KOPT-K1 (cell line): Measurements from ENCODE around the gene SCFD2.

Experiments used
- H3K27ac ChIP-seq: fragments of 200-600 bp; sonication (generic); 2 replicates; pipeline ENCODE4 v1.5.1; 2016; ENCODE audit warnings: antibody characterized with exemption, mild to moderate bottlenecking, low read depth, low read length; ENCODE audit not compliant: poor library complexity, severe bottlenecking
- H3K36me3 ChIP-seq: fragments of 200-600 bp; sonication (generic); 2 replicates; pipeline ENCODE4 v1.5.1; 2017; ENCODE audit warnings: antibody characterized with exemption, mild to moderate bottlenecking, low read length, moderate library complexity; ENCODE audit not compliant: insufficient read depth
- H3K9me3 ChIP-seq: fragments of 200-600 bp; sonication (generic); 2 replicates; pipeline ENCODE4 v1.5.1; 2017; ENCODE audit warnings: antibody characterized with exemption, low read length, mild to moderate bottlenecking; ENCODE audit not compliant: insufficient read depth, poor library complexity, severe bottlenecking

The SCFD2 gene

DNA sequence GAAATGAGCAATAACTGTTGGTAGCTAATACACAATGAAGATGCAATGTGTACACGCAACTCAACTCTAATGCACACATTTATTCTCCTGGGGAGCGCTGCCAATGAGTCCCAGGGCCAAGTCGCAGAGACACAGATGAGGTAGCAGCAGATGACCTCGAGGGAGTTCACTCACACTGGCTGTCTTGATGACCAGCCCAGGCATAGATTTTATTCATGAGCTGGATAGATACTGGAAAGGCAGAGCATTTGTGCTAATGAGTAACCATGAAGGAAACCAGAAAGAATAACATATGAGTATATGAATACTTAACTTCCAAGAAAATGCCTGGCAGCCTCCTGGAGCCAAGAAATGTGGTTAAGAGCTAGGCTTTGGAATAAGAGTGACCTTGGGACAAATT, 461.4 kb downstream of the SCFD2 start:
- Histone ChIP-seq H3K36me3 (no peaks in the 10 kb centered on the region), H3K27ac (no peak overlapping the region), H3K9me3 (no peaks in the 10 kb centered on the region)

- Histone ChIP-seq H3K27ac (no peak overlapping the region), H3K36me3 (no peaks in the 10 kb centered on the region), H3K9me3 (no peaks in the 10 kb centered on the region)
Measured at GRCh38 chr4:52903273-52903672, 462.6 kb downstream of the SCFD2 start.

DNA sequence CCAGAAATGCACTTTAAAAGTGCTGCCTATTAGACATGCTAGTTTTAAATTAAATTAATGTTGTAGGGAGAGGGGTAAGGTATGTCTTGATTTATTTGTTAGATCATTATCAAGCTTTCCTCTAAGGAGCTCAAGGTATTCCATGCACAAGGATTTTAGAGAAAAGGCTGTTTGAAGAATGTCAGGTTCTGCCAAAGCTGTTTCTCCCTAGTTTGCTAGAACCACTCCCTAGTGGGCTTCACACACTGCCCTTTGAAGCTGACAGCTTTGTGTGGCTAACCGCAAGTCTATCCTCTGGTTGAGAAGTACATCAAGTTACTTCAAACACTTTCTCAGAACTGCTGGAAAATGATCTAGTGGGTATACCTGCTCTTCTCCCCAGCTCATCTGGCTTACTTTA, 471.4 kb downstream of the SCFD2 start:
- Histone ChIP-seq H3K36me3 (no peaks in the 10 kb centered on the region), H3K27ac (no peak overlapping the region), H3K9me3 (no peaks in the 10 kb centered on the region)

GRCh38 chr4:52892880-52893279, 473.0 kb downstream of the SCFD2 start:
- Histone ChIP-seq H3K9me3 (no peaks in the 10 kb centered on the region), H3K36me3 (no peaks in the 10 kb centered on the region), H3K27ac (no peak overlapping the region)

GRCh38 chr4:52891743-52892142, 474.1 kb downstream of the SCFD2 start:
- H3K27ac ChIP-seq: no peak overlapping the region
- H3K36me3 ChIP-seq: no peaks in the 10 kb centered on the region
- peaks cover 6% of the 10 kb centered on the region for H3K9me3 ChIP-seq

GRCh38 chr4:52890521-52890791, 475.4 kb downstream of the SCFD2 start:
- Histone ChIP-seq H3K9me3 (peaks cover 18% of the 10 kb centered on the region), H3K27ac (no peak overlapping the region), H3K36me3 (0 out of 2 replicates have a peak, but pooled peaks cover 5% of the 10 kb centered on the region)

DNA sequence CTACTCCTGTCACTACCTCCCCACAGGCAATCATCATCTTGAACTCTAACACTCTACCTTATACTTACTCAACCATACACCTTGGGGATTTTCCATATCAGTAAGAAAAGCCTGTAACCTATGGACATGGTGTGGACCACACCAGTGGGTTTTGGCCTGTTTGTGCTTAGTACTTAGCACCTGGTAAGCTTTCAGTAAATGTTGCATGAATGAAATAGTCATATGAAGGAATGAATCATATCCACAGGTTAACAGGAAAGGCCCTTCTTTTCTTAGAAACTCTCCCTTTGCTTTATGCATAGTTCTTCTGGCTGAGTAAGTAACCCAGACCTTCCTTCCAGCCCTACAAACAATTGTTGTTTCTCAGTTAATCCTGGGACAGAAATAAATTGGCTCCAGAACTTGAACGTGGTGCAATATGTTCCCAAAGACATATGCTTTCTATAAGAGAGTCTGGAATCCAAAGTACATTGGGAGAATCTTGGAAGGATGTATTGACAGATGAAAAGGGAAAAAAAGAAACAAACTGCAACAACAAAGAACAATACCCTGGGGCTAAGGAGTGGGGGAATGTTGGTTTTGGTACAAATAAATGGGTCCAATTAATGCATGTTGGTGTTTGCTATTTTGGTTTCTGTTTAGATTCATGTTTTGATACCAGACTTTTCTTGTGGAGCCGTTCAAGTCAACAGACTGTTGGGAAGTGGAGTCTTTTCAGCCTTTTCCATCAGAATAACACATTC, 475.9 kb downstream of the SCFD2 start:
- H3K27ac ChIP-seq: no peak overlapping the region

DNA sequence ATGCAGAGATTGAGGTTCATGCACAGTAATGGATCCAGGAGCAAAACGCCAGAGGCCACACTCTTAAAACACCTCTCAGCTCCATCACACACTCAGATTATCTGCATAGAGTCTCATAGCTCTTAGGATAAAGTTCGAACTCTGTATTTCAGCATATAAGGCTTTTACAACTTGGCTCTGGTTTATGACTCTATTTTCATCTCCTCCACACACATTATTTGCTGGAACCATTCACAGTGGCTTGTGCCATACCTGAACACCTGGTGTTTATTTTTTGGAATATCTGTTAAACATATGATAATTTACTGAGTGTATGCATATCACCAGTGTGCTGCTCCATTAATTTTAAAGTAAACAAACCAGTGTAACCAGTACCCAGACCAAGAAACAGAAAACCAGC, 476.5 kb downstream of the SCFD2 start:
- Histone ChIP-seq H3K27ac (no peak overlapping the region), H3K36me3 (0 out of 2 replicates have a peak, but pooled peaks cover 5% of the 10 kb centered on the region), H3K9me3 (peaks cover 20% of the 10 kb centered on the region)

More for the DNA sequence above, 475.9 kb downstream of the SCFD2 start:
- Histone ChIP-seq H3K36me3 (0 out of 2 replicates have a peak, but pooled peaks cover 5% of the 10 kb centered on the region), H3K9me3 (peaks cover 20% of the 10 kb centered on the region)

DNA sequence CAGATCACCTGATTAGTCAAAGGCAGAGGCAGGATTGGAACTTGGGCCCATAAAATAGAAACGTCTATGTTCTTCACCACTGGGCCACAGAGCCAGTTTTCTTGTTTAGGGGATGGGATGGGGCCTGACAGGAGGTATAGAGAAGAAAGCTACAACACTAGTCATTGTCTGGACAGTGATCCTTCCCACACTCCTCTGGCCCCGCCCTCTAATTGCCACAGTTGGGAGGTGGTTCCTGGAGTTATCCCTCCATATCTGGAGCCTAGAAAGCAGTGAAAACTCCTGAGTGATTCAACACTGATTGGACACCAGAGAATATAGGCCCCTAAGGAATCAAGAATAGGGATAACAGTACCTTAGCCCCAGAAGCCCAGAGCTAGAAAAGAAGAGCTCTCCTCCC, 480.9 kb downstream of the SCFD2 start:
- peaks cover 20% of the 10 kb centered on the region for H3K9me3 ChIP-seq
- no peak overlapping the region for H3K27ac ChIP-seq
- H3K36me3 ChIP-seq: 0 out of 2 replicates have a peak, but pooled peaks cover 5% of the 10 kb centered on the region

DNA sequence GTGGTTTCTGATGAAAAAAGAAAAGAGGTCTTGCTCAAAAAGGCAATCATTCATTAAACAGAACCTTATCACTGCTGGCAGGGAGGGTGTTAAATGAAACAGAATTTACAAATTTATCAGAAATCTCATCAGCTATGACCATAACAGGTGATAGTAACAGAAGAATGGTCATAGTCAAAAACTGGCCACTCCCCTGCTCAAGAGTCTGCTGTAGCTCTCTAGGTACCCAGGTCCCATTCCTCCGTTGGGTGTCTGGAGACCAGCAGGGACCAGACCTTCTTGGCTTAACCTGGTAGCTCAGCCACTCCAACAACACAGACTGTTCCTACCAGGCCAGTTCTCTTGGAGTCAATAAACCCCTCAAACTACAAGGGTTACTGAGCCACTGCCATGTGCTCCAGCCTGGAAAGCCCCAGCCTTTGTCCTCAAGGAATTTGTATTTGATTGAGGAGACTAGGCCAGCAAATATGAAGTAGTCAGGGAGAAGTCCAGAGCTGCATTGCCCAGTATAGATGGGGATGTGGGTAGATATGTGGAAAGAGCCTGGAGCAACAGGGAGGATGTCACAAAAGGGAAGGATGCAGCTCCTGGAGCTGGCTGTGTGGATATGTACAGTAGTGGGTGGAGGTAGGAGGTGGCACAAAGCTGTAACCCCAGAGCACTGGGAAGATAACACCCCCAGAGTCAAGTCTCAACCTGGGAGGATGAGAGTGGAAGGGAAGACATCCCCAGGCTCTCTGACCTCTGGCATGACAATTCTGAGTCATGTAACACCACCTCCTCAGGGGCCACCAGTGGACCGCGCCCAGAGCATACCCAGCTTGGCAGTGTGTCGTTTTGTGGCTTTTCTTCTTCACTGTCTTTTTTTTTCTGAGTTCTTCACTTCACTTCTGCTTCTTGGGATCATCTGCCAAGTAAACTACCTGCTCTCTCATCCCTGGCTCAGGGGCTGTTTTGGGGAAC, 481.9 kb downstream of the SCFD2 start:
- H3K27ac ChIP-seq: no peak overlapping the region
- H3K36me3 ChIP-seq: 0 out of 2 replicates have a peak, but pooled peaks cover 5% of the 10 kb centered on the region
- peaks cover 20% of the 10 kb centered on the region for H3K9me3 ChIP-seq

GRCh38 chr4:52883183-52883621, 482.7 kb downstream of the SCFD2 start:
- Histone ChIP-seq H3K36me3 (0 out of 2 replicates have a peak, but pooled peaks cover 5% of the 10 kb centered on the region), H3K27ac (no peak overlapping the region), H3K9me3 (peaks cover 20% of the 10 kb centered on the region)

DNA sequence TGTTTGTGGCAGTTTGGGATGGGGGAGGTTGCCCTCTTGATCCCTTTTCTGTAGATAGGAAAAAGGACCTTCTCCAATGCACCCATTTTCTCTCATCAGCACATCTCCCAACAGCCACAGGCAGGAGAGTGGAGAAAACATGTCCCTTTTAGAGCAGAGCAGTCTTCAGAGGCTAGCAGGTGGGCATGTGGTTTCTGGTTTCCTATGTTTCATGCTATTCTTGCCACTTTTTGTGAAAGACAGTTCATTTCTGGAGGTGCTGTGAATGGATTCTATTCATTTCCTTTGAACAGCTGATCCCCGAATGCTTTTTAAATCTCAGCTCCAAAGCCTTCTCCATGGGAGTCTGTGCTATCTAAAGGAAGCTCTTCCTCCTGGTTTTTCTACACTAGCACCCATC, 484.9 kb downstream of the SCFD2 start:
- H3K27ac ChIP-seq: no peak overlapping the region
- no peaks in the 10 kb centered on the region for H3K36me3 ChIP-seq

GRCh38 chr4:52879471-52879870, 486.4 kb downstream of the SCFD2 start:
- Histone ChIP-seq H3K27ac (no peak overlapping the region), H3K9me3 (no peaks in the 10 kb centered on the region), H3K36me3 (no peaks in the 10 kb centered on the region)

More for the DNA sequence above, 484.9 kb downstream of the SCFD2 start:
- peaks cover 7% of the 10 kb centered on the region for H3K9me3 ChIP-seq

DNA sequence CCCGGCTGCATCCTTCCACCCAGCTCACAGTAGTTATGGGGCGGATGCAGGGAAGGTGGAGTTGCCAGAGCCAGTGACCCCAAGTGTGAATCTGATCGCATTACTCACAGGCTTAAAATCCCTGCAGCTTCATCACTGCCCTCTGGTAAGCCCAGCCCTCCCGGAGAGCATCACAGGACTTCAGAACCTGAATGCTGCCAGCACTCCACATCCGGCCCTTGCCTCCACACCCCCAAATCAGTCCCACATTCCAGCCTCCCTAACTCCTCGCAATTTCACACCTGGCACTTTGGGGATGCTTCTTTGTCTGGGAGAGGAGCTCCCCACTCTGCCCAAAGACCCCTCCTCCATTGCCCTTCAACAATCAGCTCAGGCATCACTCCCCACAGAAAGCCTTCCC, 488.2 kb downstream of the SCFD2 start:
- Histone ChIP-seq H3K36me3 (no peaks in the 10 kb centered on the region), H3K9me3 (no peaks in the 10 kb centered on the region), H3K27ac (no peak overlapping the region)

- Histone ChIP-seq H3K9me3 (no peaks in the 10 kb centered on the region), H3K36me3 (no peaks in the 10 kb centered on the region), H3K27ac (no peak overlapping the region)
Measured at GRCh38 chr4:52877036-52877435, 488.8 kb downstream of the SCFD2 start.
